ENCODE results near the gene KCNH1.

The KCNH1 gene

DNA sequence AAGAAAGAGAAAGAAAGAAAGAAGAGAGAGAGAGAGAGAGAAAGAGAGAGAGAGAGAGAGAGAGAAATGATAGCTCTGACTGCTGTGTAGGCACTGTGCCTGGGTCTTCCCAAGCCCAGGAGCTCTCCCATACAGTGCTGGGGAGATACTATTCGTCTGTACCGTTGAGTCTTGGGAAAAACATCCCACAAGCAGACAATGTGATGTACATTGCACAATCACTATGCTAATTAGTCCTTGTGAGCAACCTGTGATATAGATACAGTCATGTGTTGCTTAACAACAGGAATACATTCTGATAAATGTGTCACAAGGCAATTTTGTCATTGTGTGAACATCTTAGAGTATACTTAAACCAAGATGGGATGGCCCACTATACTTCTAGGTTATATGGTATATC is 424.2 kb downstream of the KCNH1 start:
- DNase-seq (ENCODE audit: low read depth): no peak

DNA sequence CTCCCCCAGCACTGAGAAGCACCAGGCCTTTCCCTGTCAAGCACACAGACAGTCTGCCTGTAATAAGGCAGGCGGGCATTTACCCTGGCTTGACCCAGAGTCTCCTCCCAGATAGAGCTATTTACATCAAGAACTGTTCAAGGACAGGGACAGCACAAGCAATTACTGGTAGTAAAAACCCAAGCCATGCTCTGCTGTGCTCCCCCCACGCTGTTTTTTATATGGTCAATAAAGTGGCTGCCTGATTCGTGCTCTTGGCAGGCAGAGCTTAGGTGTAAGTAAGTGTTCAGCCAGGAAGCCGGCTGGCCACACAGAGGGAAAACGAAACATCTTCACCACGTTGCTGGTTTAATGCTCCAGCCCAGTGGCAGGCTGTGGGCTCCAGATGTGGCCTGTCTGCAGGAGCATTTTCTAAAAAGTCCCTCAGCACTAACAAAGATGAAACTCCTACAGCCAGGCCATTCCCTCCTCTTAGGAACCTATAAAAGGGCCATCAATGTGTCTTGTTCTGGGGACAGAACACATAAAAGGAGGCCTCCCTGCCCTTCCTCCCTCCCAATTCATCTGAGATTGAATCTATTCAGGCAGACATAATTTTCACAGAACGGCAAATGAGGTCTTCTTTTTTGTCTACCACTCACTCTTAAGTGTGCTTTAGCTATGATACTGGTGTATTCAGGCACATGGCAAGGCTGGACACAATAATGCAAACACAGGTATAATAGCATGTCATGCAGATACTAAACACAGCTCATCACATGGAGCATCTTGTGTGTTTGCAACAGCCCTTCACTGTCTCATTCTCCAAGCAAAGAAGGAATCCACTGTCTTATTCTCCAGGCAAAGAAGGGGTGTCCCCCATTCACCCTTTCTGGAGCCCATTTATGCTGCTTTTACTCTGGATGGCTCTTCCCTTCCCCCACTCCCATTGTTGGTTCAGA is 426.4 kb downstream of the KCNH1 start:
- no peak for DNase-seq (ENCODE audit: low read depth)

DNA sequence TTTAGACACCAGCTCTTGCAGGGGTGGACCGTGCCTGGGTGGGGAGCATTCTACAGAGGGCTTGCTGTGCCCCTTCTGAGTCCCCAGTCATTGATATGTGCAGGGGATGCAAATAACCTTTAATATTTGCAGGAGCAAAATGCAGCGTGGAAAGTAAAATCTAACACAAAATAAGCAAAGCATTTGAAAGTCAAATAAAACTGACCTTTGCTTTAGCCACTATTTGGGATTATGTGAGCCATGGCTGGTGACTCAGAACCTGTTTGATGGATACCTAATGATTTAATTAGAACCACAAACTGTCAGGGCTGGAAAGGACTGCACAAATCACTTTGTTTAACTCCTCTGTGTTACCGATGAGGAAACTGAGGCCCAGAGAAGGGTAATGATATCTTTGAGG is 427.7 kb downstream of the KCNH1 start:
- no peak for DNase-seq (ENCODE audit: low read depth)

DNA sequence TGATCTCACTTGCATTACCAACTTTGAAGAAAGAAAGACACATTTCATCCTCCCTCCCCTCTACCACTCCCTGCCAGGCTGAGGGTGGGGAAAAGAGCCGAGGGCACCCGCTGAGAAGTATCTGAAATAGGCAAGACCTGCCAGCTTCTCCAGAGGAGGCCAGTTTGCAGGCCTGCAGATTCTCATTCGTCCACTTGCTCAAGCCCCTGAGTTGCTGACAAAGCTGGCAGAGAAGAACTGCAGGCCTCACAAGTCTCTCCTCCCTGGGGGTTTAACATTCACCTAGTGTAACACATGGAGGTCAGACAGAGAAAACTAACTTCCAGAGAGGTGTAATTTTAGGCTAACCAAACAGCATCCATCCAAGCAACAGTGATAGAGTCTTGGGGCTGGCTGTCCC is 428.9 kb downstream of the KCNH1 start:
- DNase-seq (ENCODE audit: low read depth): no peak

DNA sequence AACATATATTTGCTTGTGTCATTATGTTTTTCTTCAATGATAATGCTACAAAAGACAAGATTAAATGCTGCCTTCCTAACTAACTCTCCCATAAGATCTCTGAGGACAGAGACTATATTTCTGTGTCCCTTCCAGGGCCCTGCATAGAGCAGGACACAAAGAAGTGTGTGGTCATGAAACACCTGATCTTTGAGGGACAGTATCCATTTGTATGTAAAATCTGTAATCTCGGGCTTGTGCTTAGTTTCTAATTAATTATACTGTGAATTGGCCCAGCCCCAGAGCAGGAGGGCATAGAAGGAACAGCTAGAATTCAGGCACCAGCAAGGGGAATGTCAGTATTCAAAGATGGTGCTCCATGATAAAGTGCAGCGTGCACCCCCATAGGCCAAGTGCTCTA is 430.4 kb downstream of the KCNH1 start:
- DNase-seq (ENCODE audit: low read depth): no peak

DNA sequence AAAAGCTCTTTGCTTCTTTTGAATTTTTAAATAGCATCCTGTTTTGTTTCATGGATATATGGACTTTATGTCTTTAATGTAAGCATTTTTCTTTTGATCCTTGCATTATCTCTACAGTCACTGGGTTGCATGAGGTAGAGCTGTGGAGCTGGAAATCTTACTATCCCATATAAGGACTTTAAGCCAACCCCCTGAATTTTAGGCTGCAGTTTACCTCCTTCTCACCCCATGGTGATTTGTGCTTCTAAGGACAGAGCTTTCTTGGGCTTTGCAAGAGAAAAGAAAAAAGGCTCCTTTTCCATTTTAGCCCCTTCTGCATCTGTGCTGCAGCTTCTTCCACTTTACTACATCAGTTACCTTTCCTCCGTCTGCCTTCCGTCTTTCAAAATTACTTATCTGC is 431.4 kb downstream of the KCNH1 start:
- no peak for DNase-seq (ENCODE audit: low read depth)

DNA sequence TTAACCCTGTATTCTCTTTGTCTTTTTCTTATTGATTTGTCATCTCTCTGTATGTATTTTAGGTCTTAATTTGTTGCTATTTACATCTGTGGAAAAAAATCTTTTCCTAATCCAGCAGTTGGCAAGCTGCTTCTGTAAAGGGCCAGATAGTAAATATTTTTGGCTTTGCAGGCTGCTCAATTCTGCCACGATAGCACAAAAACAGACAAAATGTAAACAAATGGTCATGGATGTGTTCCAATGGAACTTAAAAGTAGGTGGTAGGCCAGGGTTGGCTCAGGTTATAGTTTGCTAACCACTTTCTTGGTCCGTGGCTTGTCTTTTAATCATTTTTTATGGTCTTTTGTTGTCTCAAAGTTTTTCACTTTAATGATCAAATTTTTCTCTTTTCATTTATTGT is 433.4 kb downstream of the KCNH1 start:
- DNase-seq (ENCODE audit: low read depth): no peak

DNA sequence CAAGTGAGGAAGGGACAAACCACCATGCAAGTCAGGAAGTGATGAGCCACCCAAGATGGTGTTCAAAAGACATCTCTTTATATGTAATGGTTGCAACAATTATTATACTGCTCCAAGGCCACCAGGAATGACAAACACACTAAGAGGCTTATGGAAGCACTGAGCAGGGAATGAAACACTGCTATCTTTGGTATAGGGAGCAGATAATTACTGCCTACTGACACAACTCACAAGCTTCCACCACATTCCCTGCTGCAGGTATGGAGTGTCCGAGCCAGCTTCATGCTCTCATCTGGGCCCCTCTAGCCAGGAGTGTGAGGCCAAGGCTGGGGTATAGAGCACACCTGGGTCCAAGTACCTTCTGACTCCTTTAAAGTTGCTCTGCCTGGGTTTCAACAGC is 433.9 kb downstream of the KCNH1 start:
- no peak for DNase-seq (ENCODE audit: low read depth)

DNA sequence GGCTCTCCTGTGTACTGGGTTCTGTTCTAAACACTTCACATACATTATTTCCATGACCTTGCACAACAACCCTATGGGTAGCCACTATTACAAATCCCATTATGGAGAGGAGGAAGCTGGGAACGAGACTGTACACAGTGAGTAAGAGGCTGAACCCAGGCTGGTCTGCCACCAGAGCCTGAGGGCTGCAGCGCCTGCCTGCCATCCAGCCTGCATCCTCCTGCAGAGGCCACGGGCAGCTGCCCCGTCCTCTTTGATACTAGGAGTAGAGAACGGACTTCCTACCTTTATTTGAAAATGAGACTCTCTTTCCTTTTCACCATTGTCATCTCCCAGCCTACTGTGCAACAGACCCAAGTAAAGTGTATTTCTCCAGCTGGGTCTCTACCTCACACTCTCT is 435.3 kb downstream of the KCNH1 start:
- no peak for DNase-seq (ENCODE audit: low read depth)

DNA sequence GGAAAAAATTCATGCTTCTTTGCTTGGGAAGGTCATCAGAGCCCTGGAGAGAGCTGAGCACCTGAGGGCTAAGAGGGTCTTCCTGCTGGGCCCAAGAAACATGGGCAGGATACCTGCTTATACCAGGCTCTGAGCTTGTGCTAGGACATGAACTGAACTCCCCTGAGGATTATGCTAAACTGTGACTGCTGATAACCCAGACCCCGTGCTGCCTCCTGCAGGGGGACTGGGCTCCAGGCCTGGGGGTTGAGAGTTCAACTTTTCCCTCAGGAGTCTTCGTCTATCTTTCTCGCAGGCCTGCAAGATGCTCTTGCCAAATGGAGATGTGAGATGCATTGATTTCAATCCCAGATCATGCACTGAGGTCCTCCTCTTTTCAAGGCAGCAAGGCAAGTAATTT is 436.8 kb downstream of the KCNH1 start:
- no peak for DNase-seq (ENCODE audit: low read depth)

DNA sequence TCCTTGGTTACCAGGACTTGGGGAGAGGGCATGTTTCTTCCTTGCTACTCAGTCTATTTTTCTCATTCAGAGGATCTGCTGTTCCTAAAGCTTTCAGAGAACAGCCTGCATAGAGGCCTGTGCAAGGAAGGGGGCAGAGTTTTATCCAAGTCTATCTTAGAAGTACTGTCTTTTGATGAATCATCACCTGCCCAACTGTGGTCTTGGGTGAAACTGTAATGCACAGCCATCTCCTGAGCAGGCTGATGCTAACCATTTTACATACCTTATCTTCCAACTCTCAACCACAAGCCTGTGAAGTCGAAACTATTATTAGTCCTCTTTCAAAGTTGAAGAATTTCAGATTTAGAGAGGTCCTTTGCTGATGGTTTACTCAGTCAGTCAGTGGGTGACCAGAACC is 437.2 kb downstream of the KCNH1 start:
- no peak for DNase-seq (ENCODE audit: low read depth)

DNA sequence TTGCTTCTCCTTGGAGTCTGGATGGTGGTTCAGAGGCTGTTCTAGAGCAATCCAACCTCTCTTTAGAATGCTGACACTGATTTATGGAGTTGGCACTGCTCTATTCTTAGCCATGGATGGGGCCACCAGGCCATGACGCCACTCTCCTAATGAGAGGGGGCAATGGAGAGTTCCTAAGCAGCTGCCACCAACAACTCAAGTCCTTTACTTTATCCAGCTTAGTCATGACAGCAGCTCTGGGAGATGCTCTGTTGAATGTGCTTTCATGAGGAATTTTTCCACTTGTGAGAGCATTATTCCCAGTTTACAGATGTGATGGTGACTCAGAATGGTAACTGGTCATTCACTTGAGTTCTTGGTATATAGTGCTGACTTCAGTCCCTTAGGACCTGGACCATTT is 438.9 kb downstream of the KCNH1 start:
- DNase-seq (ENCODE audit: low read depth): no peak

DNA sequence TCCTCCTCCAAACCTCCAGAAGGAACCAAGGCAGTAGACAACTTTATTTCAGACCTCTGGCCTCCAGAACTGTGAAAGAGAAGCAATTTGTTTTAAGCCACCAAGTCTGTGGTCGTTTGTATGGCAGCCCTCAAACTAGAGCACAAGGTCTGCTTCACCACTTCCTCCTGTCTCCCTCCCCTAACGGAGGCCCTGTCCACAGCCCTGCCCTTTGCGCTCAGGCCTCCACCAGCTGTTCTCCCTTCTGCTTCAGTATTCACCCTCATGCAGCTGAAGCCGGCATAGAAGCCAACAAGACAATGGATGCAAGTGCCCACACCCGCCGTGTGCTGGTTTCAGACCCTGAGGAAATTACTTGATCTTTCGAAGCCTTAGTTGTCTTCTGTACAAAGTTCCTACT is 441.2 kb downstream of the KCNH1 start:
- DNase-seq (ENCODE audit: low read depth): no peak

DNA sequence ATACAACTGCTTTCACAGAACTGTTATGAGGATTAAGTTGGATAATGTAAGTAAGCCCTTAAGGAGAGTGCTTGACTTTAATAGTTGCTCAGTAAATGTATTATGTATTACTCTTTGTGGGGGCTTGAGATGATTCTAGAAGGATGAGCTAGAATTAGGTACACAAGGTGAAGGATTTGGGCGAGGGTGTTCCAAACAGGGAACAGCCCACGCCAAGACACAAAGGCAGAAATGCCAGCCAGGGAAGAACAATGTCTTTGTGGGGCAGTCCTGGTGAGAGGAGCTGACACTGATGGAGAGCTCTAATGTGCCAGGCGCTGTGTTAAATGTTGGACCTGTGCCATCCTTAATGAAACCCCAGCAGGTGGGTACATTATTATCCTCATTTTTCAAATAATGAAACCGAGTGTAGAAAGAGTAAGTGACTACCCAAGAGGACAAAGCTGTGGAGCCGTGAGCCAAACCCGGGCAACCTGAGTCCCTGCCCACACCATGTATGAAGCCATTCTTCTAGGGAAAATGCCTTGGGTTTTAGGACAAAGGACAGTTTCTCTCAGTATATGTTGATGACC is 442.8 kb downstream of the KCNH1 start:
- no peak for DNase-seq (ENCODE audit: low read depth)

DNA sequence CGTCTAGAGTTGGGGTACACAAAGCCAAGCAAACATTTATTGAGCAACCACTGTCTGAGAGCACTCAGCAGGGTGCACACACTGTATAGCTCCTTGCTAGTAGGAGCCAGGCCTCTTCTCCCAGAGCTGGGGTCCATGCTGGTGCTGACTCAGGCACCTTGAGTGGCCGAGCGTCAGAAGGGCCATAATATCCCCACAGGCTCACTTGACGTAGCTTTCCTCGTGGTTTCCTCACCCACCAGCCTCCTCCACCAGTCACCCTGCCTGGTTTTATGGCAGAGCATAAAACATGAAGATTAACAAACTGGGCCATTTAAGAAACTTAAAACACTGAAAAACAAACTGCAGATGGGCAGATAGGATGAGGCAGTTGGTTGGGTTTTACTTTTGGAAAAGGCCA is 443.7 kb downstream of the KCNH1 start:
- DNase-seq (ENCODE audit: low read depth): no peak

DNA sequence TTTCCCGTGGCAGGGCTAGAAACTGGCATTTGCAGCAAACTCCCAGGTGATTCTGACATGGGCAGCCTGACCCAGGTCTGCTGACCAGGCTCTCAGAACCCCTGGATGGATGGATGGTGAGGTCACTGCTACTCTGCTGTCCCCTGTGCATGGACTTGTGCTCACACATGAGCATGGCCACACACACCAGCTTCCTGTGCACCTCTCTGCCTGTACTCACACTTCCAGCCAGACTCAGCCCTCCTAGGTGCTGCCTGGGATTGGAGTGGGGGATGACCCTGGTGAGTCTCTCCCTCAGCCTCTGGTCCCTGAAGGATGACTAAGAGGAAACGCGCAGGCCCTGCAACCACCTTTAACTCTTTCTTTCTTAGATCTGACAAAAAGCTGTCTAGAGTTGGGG is 444.1 kb downstream of the KCNH1 start:
- no peak for DNase-seq (ENCODE audit: low read depth)

DNA sequence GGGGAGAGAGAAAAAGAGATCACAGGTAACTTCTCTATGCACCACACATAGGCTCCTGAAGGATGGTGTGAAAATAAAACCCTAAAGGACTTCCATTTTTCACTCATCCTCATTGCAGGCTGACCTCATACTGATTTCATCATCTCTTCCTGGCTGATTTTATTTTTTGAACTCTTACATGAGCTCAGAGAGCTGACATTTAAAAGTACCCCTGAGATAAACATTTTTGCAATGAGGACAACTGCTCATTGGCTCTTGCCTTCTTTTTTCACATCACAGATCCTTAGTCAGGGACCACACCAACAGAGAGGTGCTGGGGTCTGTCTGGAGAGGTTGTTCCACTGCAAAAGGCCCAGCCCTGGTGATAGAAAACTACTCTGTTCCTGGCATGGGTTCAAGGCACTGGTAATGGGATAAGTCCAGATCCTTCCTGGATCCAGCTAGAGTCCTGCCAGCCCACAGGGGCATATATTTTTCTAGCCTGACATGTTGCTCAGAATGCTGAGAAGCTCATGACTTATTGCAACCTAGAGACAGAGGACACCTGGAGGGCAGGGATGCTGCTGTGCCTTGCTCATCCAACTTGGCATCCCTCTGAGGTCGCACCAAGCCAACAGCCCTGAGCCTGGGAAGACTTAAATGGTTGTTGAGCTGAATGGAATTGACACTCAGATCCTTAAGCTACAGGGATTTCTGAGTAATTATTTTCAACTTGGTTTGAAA is 445.3 kb downstream of the KCNH1 start:
- DNase-seq (ENCODE audit: low read depth): no peak

DNA sequence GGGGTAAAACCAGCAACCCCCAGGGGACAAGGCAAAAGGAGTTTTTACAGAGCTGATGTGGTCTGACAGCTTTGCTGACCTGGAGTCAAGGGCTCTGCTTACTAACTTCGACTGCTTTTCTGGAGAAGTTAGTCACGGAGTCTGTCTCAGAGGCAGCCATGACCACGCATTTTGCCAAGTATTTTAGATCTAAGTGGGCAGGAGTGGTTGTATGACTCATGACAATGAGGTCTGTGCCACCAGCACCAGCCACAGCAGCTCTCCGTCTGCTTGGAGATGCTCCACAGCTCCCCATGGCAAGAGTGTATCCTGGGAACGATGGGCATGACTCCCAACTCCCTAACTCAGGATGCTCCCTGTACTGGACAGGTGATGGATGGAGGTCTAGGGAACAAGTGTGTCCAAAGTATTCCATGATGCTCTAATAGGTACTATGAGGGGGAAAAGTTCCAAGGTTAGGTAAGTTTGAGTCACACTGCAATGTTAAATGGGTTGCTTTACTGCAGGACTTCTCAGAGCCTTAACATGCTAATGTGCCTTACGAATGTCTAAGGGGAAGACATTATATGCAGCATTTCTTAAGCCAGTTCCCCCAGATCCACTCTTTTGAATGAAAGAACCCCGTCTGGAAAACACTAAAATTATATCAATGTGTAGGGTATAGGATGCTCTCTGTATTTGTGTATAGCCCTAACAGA is 446.2 kb downstream of the KCNH1 start:
- DNase-seq (ENCODE audit: low read depth): no peak

DNA sequence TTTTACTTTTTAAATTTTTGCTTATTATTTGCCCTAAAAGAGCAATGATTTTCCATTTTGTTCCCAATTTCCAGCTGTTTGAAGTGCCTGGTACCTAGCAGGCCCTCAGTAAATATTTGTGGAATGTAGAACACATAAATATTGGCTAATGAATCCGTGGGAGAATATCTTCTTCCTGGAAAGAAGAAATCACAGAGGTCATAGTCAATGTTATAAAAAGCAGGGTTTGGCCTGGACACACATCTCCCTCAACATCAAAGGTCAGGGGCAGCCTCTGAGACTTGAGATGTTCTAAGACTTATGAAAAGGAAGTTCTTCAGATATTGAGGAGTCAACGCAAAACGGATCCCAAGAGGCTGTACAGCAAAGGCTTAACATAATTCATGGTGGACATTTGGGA is 447.1 kb downstream of the KCNH1 start:
- DNase-seq (ENCODE audit: low read depth): no peak

DNA sequence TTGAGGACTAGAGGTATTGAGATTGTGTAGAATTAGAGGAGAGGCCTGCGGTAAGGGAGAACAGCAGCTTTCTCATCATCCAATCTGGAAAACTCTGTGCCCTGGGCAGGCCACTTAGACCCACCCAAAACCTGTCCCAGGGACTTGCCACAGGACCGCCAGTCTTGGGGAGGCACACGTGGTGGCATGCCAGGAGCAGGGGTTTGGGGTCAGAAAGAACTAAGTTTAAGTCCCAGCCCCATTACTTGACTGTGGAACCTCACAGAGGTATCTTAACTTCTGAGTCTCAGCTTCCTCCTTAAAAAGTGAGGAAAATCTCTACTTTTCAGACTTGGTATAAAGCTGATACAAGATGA is 448.7 kb downstream of the KCNH1 start:
- DNase-seq (ENCODE audit: low read depth): no peak

DNA sequence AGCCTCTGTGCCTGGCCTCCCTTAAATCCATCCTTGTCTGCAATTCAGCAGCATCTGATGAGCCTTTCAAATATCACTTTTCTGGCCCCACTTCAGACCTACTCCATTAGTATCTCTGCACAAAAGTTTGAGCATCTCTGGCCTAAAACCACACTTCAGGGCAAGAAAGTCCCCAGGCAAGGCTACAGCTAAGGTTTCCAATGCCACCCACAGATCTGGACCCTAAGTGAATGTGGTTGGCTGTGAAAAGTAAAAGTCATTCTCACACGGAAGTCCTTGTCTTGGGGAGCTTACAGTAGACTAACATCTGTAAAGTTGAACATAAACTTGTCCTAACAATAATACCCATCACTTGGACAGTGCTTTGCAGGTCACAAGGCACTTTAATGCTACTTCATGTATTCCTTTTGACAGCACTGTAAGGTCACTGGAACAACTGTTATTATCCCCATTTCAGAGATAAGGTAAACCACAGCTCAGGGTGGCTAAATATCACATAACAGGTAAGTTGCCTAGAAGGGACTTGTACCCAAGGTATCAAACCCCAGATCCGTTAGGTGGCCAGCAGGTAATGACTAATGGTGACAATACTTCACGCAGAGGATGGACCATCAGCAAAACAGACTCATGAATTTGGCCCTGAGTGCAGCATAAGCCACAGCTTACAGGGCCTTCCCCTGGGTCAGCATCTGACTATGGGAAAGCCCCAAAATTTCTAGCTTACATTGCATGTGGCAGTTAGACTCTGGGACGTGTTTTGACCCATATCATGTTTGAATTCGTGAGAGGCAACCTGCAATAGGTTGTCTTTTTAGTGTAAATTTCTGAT is 449.3 kb downstream of the KCNH1 start:
- no peak for DNase-seq (ENCODE audit: low read depth)
